HG03354 (cell line): ENCODE data around the gene IZUMO4.

ENCODE experiments used
- ATAC-seq: cut with Tn5 transposase; IDR thresholded peaks from one replicate; pipeline ENCODE4 v1.9.1; 2021; ENCODE audit warnings: mild to moderate bottlenecking; ENCODE audit not compliant: unreplicated experiment, poor library complexity, severe bottlenecking

Gene IZUMO4

DNA sequence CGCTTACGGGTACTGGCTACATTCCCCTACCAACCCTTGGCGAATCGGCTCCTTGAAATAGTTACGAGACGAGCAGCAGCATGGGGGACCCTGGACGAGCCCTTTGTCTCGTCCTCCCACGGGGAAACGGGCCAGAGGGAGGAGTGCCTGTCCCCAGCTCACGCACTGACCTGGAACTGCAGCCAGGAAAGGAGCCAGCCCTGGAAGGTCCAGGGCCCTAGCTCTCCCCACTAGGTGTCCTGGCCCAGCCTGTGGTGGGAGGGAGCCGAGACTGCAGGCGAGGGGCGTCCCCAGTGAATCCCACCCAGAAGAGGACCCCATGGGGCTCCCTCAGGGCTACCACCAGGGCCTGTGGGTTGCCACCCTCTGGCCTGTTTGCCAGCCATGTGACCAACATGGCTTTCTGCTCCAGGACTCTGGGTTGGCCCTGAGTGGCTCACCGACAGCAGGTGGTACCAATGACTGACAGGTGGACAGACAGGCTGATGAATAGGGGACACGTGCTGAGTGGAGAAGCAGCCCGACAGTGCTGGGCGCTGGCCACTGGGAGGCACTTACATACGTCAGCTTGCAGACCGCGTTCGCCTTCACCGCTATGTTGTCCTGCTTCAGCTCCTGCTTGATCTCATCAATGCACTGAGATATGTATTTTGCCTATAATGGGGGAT, 41.5 kb downstream of the IZUMO4 start:
- no peak for ATAC-seq

DNA sequence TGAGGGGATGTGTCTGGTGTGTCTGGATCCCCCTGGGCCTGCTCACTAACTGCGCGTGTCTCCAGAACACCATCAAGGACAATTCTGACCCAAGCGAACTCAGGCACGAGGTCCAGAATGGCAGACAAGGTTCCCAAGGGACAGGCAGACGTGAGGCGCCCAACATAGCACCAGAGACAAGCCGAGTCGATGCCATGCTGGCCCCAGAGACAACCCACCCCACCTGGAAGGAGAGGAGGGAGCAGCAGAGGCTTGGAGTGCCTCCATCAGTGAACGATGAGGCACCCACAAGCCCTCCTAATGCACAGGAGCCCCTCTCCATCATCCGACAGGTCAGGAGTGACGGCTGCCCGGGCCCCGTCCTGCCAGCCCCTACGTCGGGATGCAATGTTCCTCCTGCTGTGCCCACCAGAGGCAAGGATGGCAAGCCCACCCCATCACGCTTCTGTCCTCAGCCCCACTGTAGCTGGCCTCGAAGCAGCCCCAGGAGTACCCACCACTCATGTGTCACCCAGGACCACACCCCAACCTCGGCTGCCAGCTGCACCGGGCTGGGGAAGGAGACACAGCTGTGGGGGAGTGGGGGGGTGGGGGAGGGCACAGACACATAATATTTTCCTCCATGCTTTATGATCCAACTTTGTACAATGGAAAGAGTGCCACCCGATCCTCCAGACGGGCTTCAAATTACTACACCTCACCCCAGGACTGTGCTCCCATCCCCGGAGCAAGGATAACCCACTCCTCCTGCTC, 42.8 kb downstream of the IZUMO4 start:
- no peak for ATAC-seq

DNA sequence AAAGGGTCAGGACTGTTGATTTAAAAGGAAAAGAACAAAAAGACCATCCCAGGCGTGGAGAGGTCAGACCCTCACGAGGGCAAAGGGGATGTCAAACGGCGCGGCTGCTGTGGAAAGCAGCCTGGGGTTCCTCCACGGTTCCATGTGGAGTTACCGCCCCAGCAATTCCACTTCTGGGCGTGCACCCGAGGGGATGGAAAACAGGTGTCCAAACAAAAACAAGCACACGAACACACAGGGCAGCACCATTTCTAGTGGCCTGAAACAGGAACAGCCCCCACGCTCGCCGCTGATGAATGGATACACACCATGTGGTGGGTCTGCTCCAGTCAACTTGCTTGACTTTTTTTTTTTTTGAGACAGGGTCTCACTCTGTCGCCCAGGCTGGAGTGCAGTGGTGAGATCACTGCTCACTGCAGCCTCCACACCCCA, 43.4 kb downstream of the IZUMO4 start:
- no peak for ATAC-seq

DNA sequence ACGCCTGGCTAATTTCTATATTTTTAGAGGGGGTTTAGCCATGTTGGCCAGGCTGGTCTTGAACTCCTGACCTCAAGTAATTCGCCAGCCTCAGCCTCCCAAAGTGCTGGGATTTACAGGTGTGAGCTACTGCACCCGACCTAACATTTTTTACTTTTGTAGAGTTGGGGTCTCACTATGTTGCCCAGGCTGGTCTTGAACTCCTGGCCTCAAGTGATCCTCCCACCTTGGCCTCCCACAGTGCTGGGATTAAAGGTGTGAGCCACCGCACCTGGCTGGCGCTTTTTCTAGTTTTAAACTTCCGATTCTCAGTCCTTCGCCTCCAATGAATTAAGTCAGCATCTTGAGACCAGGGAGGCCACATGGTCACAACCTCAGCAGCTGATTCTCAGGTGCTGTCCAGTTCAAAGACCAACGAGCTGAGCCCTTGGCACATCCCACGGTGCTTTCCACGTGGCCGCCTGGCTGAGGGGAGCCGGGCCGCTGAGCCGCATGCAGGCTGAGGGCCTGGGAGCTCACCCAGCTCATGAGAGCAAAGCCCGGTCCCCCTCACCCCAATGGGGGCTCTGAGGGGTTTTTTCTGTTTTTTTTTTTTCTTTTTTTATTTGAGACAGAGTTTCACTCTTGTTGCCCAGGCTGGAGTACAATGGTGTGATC, 45.6 kb downstream of the IZUMO4 start:
- no peak for ATAC-seq

DNA sequence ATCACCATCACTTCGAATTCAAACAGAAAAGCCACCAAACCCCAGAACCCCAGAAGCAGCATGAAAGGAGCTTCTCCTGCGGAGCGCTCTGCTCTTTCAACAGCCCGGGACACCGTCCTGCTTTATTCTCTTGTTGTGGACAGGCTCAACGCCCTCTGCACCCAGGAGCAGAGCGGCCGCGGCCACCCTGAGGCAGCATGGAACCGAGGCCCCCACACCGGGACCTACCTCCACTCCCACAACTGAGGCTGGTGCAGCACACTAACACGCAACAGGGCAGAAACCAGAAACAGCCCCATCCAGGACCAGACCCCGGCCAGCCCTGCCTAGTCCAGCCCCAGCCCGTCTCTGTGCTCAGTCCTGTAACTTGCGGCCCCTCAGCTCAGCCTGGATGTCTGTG, 47.5 kb downstream of the IZUMO4 start:
- ATAC-seq, result no peak

DNA sequence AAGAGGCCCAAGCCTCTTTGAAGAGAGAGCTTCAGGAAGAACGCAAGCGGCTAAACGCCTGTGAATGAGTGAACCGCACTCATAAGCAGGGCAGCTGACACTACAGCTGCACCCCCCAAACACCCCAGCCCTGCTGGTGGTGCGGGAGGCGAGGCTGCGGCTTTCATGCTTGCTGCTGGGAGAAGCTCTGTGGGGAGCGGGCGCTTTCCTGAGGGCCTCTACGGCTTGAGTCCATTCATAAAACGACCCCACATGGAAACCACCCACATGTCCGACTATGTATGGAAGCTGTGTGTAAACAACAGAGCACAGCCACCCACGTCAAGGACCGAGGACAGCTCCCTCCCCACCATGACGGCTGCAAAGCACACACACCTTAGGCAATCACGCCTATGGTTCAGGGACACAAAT, 49.1 kb downstream of the IZUMO4 start:
- no peak for ATAC-seq

DNA sequence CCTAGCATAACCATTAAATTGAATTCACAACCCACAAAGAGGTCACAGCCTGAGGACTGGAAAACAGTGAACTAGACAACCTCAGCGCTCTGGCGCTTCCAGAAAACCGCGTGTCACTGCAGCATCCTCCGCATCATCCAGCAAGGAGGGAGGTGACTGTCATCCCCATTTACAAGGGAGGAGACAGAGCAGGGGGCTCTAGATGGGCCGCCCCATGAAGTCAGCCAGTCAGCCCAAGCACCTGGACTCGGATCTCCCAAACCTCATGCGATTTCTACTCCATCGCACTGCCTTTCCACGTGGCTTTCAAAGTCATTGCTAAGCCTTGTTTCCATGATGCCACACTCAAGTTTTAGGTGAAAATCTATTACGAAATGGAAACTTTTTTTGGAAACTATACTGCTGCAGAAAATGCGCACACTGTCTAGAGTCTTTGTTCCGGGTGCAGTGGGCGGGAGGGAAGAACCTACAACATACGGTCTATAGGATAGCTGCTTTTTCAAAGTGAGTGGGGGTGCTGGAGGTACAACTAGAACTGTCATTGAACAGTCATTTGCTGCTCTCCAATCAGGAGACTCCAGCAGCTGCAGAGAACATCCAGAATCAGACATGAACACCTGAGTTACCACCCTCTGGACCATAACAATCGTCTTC, 51.9 kb downstream of the IZUMO4 start:
- no peak for ATAC-seq
